Activated effector memory CD4-positive, alpha-beta T cell treated with Interleukin-2 at 50 U/mL for 16 hours (primary cell): ENCODE data around the gene ACSL5.

Source experiments
- DNase-seq: peaks from one replicate; pipeline ENCODE4 v3.0.0-alpha.2; 2020

ACSL5 gene

GRCh38 chr10:112471878-112472487 lies 98.1 kb downstream of the ACSL5 start:
- no peak for DNase-seq

GRCh38 chr10:112475575-112476218 lies 101.8 kb downstream of the ACSL5 start:
- DNase-seq = no peak
